HG02970 (cell line): ENCODE measurements around the gene DBX2.
"Not testable (repeated sequence)": the region's sequence is repeated elsewhere in the genome, so short reads cannot be mapped to it uniquely, and the experiment has no call there.

ENCODE experiments used
- ATAC-seq: cut with Tn5 transposase; IDR thresholded peaks from one replicate; pipeline ENCODE4 v1.9.1; 2021; ENCODE audit warnings: mild to moderate bottlenecking, moderate library complexity, moderate number of reproducible peaks; ENCODE audit not compliant: unreplicated experiment, low FRiP score

DBX2 gene

GRCh38 chr12:45050751-45051571 is at the start of gene DBX2:
Gene DBX2, minus strand, starts transcription at chr12:45051099. Its CDS starts 172 bp downstream, at chr12:45050927.
- ATAC-seq = no peak

DNA sequence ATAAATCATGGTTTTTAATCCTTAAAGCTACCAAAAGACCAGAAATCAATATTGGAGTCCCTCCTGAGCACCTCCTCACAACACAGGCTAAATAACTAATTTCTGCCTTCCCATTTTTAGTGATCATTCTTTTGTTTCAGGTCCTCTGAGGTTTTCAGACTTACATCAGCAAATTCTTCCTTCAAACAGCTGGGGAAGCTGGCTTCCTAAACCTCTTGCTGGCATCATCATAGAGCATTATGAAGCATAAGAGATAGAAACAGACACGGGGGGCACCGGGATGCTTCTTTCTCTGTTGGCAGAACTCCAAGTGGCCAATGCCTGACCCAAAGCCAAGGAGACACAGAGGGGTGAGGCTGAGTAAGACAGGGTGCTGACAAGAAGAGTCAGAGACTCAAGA is 47.9 kb upstream of the DBX2 start:
- ATAC-seq = no peak

- not testable (repeated sequence) for ATAC-seq
These were observed 44.5 kb upstream of the DBX2 start for GRCh38 chr12:45095417-45095816.

DNA sequence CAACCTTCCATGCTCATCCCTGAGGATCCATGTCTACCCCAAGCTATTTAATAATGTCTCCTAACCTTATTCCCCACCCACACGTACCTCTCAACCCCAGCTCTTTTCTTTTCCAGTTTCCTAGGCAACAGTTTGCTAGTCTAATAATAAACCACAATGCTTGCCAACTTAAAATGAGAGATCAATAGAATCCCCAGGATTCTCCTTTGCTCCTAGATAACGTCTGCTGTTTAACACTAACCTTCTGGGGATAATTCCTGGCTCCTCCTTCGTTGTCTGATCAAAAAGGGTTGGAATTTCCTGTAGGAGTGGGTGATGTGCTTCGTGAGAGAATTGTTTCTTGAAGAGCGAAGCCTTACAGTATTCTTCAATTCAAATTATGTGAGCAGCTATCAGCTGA is 42.2 kb upstream of the DBX2 start:
- no peak for ATAC-seq

- ATAC-seq = no peak
These were observed 38.6 kb upstream of the DBX2 start for GRCh38 chr12:45089411-45090075.

DNA sequence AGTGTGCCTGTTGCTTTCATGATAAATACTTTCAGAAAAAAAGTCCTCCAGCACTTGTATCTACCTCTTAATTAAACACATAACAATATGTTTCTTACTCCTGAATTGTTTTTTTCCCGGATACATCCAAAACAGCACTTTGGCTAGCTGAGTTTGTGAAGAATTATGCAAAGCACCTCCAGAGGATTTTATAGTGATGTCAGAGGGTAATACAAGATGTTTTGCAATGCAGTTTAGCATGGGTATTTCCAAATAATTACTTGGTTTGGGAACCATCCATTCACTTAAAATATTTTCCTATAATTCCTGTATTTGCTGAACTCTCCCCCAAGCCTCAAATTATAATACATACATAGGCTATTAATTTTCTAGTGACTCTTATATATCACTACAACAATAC is 37.7 kb upstream of the DBX2 start:
- ATAC-seq = no peak

DNA sequence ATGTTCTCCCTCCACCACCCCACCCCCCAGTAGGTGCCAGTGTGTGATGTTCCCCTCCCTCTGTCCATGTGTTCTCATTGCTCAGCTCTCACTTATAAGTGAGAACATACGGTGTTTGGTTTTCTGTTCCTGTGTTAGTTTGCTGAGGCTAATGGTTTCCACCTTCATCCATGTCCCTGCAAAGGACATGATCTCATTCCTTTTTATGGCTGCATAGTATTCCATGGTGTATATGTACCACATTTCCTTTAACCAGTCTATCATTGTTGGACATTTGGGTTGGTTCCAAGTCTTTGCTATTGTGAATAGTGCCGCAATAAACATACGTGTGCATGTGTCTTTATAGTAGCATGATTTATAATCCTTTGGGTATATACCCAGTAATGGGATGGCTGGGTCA is 33.3 kb upstream of the DBX2 start:
- ATAC-seq = not testable (repeated sequence)

DNA sequence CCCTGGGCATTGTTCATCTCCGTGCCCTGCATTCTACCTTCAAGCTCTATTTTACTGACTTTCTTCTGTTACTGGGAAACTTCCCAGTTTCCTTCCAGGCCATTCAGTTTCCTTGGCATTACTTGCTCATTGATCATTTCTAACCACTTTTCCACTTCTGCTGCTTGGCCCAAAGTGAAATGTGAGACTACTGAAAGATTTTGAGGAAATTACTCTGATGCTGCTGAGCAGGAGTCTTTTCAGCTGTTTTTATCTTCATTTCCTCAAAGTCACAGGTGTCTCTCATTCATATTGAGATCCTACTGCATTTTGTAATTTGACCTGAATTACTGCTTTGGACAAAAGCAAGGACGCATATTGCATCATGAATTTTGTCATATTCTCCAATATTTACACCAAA is 26.4 kb upstream of the DBX2 start:
- ATAC-seq = no peak

DNA sequence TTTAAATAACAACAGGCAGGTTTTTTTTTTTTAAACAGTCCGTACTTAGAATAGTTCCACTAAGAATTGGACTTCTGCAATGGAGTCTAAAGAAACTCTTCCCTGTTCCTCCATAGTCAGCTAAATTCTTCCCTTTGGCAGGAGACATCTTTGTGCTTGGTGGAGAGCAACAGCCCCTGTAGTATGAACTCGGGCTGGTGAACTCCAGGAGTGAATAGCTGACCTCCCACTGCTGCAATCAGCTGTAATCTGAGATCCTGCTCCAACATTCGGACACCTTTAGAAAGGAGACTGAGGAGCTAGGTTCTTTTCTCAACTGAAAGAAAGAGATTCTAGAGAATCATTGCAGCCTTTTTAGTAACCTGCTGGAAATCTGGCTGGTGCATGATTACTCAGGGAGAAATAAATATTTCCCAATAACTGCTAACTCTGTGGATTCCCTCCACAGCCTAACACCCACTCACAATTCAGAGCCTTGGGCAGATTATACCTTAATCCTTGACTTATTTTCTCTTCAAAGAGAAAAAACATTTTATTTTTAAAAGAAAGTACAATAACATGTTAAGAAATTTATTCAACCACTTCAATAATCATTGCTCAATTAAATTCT is 25.6 kb upstream of the DBX2 start:
- no peak for ATAC-seq

GRCh38 chr12:45075587-45076282 is 24.8 kb upstream of the DBX2 start:
- ATAC-seq = no peak

DNA sequence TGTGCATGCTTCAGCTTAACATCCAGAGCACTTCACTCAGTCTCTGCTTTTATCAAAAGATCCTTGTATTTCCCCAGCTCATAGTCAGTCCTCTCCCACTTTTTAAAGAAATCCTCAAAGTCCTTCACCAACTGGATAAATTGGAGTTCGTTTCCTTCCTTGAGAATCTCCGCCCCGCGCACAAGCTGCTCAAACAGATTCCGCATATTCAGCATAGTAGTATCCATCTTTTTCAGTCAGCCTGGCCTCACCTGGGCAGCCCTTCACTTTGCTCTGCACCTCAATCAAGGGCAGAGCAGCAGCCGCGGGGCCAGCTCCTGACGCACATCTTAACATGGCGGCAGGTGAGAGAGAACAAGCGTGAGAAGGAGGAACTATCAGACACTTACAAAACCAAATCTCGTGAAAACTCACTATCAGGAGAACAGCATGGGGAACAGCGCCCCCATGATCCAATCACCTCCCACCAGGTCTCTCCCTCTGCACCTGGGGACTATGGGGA is 14.3 kb upstream of the DBX2 start:
- no peak for ATAC-seq

DNA sequence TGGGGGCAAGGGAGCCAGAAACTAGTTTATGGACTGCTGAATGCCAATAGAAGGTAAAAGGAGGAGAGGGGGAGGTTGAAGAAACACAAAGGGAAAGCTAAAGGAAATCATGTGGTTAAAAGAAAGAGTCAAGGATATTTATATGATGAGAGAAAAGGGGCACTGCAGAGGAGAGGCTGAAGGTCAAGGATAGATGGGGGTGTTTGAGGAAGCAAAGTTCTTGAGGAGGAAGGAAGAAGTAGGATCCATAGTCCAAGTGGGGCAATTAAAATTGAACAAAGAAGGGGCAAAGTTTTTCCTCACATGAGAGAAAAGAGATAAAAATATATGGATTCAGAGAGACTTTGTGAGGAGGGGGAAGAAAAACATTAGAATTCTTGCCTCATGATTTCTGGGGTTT is 10.1 kb upstream of the DBX2 start:
- no peak for ATAC-seq

DNA sequence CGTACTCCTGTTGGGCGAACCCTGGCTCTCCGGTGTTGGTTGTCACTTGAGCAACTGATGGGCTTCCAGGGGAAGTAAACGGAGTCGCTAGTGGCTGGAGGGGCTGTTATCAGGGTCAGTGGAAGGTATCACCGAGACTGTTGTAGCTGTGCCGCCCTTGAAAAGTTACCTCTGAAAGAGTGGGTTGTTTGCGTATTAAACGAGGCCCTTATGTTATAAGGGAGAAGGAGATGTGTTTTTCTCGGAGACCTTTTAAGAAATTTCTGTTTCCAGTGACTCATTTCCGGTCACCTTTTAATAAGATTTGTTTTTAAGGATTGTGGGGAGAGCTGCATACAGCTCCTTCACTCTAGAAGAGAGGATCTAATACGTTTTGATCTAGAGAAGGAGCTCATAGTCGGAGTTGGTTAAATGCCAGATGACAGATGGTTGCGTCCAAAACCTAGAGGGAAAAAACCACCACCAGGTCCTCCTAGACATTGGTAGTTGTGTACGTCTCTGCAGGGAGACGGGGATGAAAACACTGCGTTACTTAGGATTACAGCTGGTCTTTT is 750 bp upstream of the DBX2 start:
- ATAC-seq = no peak

GRCh38 chr12:45049912-45050750 is 768 bp downstream of the DBX2 start:
- ATAC-seq = no peak

- no peak for ATAC-seq
These were observed 8.3 kb downstream of the DBX2 start for GRCh38 chr12:45042599-45042998.

GRCh38 chr12:45040977-45041376 is 9.9 kb downstream of the DBX2 start:
- ATAC-seq = no peak

DNA sequence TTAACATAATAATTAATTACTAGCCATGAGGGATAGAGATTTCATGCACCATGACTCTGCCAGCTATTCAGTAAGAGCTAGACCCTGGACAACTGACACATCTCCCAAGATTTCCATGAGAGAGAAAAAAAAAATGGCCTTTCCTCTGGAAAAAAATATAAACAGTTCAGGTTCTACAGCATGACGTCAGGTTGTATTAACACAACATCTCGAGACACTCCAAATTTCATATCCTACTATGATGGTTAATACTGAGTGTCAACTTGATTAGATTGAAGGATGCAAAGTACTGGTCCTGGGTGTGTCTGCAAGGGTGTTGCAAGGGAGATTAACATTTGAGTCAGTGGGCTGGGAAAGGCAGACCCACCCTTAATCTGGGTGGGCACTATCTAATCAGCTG is 11.1 kb downstream of the DBX2 start:
- ATAC-seq = no peak

GRCh38 chr12:45034861-45035265 is 16.0 kb downstream of the DBX2 start:
- ATAC-seq = no peak

- ATAC-seq = no peak
These were observed 33.0 kb downstream of the DBX2 start for GRCh38 chr12:45017916-45018315.

DNA sequence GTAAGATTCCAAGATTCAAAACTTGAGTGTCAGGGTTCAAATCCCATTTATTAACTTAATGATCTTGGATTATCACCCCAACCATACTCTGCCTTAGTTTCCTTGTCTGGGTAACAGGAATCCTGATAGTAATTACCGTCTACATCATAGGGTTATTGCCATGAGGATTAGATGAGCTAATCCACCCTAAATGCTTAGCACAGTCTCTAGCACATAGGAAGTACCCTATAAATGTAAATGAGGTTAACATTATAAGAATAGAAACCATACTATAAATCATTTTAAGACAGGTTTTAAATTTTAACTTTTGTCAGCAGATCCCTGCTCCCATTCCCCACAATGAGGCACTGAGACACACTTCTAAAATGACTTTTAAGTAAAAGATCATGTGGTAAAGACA is 36.5 kb downstream of the DBX2 start:
- no peak for ATAC-seq
